GM18519 (cell line): ENCODE data around the gene BCL2L12.
"Not testable (repeated sequence)": the region's sequence is repeated elsewhere in the genome, so short reads cannot be mapped to it uniquely, and the experiment has no call there.

ENCODE experiments used
- ATAC-seq: cut with Tn5 transposase; IDR thresholded peaks from one replicate; pipeline ENCODE4 v1.9.1; 2021; ENCODE audit warnings: mild to moderate bottlenecking, moderate library complexity; ENCODE audit not compliant: unreplicated experiment, low FRiP score

BCL2L12 gene

DNA sequence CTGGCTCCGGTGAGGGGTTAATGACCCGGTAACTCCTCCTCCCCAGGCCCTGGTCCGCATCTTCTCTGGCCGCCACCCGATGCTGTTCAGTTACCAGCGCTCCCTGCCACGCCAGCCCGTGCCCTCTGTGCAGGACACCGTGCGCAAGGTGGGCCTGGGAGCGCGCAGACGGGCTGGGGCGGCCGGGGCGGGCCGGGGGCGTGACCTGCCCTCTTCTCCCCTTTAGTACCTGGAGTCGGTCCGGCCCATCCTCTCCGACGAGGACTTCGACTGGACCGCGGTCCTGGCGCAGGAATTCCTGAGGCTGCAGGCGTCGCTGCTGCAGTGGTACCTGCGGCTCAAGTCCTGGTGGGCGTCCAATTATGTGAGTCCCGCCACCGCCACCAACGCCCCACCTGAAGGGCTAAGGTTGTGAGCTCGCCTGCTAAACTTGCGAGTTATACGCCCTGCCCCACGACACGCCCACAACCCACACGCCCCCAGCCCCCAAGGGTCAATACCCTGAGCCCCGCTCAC, 35.6 kb downstream of the BCL2L12 start:
- no peak for ATAC-seq

DNA sequence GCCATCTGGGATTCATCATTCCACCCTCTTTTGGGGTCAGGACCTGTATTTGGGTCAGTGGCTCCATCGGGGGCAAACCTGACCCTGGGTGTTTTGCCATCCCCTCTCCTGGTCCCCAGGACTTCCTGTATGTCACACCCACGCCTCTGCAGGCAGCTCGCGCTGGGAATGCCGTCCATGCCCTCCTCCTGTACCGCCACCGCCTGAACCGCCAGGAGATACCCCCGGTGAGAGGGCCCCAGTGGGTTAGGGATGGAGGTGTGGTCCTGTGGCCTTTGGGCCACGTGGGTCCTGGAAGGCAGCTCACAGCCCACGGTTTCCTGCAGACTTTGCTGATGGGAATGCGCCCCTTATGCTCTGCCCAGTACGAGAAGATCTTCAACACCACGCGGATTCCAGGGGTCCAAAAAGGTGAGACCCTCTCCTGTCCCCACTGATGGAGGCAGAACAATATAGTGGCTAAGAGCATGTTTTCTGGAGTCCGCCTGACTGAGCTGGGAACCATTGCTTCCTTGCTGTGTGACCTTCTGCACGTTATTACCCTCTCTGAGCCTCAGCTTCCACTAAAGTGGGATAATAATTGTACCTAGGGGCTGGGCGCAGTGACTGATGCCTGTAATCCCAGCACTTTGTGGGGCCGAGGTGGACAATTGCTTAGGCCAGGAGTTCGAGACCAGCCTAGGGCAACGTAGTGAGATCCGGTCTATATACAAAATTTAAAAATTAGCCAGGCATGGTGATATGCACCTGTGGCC, 39.3 kb downstream of the BCL2L12 start:
- no peak for ATAC-seq

DNA sequence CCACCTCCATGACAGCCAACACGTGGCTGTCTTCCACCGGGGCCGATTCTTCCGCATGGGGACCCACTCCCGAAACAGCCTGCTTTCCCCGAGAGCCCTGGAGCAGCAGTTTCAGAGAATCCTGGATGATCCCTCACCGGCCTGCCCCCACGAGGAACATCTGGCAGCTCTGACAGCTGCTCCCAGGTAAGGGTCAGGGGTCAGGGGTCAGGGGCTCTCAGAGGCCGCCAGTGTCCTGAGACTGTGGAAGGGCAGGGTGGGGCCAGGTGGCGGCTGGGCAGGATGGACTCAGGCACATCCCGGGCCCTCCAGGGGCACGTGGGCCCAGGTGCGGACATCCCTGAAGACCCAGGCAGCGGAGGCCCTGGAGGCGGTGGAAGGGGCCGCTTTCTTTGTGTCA, 40.2 kb downstream of the BCL2L12 start:
- ATAC-seq: no peak

DNA sequence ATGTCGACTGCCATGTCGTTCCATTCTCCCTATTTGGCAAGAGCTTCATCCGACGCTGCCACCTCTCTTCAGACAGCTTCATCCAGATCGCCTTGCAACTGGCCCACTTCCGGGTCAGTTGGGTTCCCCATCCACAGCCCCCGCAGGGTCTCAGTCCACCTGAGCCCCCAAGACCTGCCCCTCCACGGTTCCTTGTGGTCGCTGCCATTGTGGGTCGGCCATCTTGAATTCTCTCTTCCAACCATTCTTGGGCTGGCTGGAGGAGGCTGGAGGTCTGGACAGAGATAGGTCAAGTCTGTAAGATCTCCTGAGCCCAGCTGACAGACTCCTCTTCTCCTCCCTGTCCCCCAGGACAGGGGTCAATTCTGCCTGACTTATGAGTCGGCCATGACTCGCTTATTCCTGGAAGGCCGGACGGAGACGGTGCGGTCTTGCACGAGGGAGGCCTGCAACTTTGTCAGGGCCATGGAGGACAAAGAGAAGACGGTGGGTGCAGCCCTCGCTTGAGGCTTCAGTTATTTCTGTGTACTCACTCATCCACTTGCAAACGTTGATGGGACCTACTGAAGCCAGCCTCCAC, 44.7 kb downstream of the BCL2L12 start:
- ATAC-seq: no peak

DNA sequence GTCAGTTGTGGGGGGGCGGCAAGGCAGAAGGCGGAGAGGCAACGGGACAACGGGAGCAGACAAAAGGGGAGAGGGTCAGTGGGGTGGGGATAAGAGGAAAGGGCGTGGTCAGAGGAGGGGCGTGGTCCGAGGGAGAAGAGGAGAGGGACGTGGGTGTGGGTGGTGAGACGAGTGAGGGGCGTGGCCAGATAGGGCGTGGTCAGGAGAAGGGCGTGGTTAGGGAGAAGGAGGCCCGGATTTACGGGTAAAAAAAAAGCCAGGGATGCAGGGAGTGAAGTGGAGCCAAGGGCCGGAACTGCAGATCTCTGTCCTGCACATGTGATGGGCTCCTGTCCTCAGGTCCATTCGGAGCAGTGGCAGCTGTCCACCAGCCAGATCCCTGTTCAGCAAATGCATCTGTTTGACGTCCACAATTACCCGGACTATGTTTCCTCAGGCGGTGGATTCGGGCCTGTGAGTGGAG, 46.7 kb downstream of the BCL2L12 start:
- no peak for ATAC-seq

DNA sequence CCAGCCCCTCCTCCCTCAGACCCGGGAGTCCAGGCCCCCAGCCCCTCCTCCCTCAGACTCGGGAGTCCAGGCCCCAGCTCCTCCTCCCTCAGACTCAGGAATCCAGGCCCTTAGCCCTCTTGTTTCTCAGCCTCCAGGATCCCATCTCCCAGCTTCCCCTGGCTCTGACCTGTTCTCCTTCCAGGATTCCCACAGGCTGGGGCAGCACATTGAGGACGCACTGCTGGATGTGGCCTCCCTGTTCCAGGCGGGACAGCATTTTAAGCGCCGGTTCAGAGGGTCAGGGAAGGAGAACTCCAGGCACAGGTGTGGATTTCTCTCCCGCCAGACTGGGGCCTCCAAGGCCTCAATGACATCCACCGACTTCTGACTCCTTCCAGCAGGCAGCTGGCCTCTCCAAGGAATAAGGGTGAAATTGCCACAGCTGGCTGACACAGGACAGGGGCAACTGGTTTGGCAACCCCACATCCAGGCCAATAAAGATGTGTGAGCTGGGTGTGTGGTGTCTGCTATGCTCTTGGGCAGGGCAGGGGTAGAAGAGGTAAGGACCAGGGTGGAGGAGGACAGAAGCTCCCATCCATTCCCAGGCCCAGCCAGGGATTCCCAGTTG, 47.6 kb downstream of the BCL2L12 start:
- ATAC-seq: no peak

DNA sequence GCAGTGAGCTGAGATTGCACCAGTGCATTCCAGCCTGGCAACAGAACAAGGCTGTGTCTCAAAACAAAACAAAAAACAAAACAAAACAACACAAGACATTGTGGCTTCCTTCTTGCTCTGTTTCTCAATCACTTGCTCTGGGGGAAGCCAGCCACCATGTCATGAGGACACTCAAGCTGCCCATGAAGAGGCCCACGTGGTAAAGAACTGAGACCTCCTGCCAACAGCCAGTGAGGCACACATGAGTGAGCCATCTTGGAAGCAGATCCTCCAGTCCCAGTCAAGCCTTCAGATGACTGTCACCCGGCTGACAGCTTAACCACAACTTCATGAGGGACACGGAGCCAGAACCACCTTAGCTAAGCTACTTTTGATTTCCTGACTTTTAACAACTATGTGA, 50.4 kb downstream of the BCL2L12 start:
- ATAC-seq: no peak

DNA sequence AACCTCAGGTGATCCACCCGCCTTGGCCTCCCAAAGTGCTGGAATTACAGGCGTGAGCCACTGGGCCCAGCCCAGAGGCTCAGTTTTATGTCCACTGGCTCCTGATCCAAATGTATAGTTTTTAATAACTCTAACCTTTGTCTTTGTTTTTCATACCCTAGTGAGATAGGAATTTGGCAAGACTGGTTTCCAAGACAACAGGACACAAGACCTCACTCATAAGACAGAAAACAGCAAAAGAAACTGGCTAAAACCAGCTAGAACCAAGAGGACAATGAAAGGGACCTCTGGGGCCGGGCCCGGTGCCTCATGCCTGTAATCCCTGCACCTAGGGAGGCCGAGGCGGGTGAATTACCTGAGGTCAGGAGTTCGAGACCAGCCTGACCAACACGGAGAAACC, 52.8 kb downstream of the BCL2L12 start:
- no peak for ATAC-seq

DNA sequence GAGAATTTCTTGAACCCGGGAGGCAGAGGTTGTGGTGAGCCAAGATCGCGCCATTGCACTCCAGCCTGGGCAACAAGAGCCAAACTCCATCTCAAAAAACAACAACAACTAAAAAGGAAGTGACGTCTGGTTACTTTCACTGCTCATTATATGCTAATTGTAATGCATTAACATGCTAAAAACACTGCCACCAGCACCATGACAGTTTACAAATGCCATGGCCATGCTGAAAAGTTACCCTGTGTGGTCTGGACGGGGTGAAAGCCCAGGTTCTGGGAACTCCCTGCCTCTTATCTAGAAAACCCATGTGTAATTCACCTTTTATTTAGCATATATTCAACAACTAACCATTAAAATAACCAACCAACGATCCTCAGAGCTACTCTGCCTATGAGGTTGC, 53.3 kb downstream of the BCL2L12 start:
- ATAC-seq: no peak

DNA sequence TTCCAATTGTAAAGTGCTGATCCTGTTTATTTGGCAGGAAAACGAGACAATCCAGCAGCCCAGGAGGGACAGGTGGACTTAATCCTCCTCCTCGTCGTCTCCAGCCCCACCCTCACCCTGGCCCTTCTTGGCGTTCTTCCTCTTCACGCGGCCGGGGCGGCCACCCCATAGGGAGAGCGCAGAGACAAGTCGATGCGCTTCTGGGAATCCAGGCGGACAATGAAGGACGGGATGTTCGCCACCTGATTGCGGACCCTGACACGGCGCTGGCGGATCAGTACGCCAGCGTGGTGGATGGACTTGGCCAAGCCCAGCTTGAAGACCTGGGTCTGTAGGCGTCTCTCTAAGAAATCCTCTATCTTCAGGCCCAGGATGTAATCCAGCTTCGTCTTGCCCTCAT, 53.7 kb downstream of the BCL2L12 start:
- ATAC-seq: not testable (repeated sequence)
